Stomach (tissue), 9 donors: ENCODE results near the gene LDHAL6A. TPM values are rescaled to one million over a fixed set of nuclear protein-coding genes. Genes with fewer than 3 reads are reported as not detected.

Experiments
- DNase-seq, 2 donors: peaks; one replicate each; pipeline versions ENCODE4 v3.0.0 to v3.0.0-alpha.2; 2013 to 2019
- H3K27ac ChIP-seq, 5 donors: fragments of 200-600 bp in 4 of 5; sonication (generic) in 4 of 5; one replicate each; pipeline ENCODE4 v1.5.1; 2013 to 2019; ENCODE audit warnings: mild to moderate bottlenecking in 1 of 5, moderate library complexity in 1 of 5
- H3K27me3 ChIP-seq, 3 donors: fragments of 200-600 bp; sonication (generic); one replicate each; pipeline ENCODE4 v1.5.1; 2017 to 2019; ENCODE audit warnings: mixed run types in 1 of 3
- H3K36me3 ChIP-seq, 4 donors: fragments of 200-600 bp; sonication (generic); 1 replicate in 3 of 4; 2 replicates in 1 of 4; pipeline ENCODE4 v1.5.1; 2016 to 2019
- H3K4me1 ChIP-seq, 4 donors: fragments of 200-600 bp; sonication (generic); one replicate each; pipeline ENCODE4 v1.5.1; 2016 to 2019
- H3K4me3 ChIP-seq, 4 donors: fragments of 200-600 bp; sonication (generic) in 3 of 4; one replicate each; pipeline ENCODE4 v1.5.1; 2016 to 2019; ENCODE audit warnings: mild to moderate bottlenecking in 1 of 4
- H3K9me3 ChIP-seq, 4 donors: fragments of 200-600 bp; sonication (generic); one replicate each; pipeline ENCODE4 v1.5.1; 2016 to 2019
- CTCF ChIP-seq, 7 experiments: fragments of 450-650 bp in 4 of 7; fragments of 200-600 bp in 3 of 7; sonication (generic) in 3 of 7; IDR thresholded peaks; one replicate each; pipeline ENCODE4 v1.5.1; 2016 to 2019; ENCODE audit warnings: antibody characterized with exemption in 7 of 7, control low read depth in 2 of 7, mild to moderate bottlenecking in 1 of 7
- EP300 ChIP-seq: sonication (generic); formaldehyde crosslinking; IDR thresholded peaks from one replicate; pipeline ENCODE4 v1.6.1; 2017; ENCODE audit warnings: antibody characterized with exemption
- POLR2A ChIP-seq, 4 donors: fragments of 450-650 bp; IDR thresholded peaks; one replicate each; pipeline ENCODE4 v1.6.1; 2016; ENCODE audit warnings: antibody characterized with exemption in 4 of 4, control low read depth in 2 of 4, mild to moderate bottlenecking in 1 of 4, moderate library complexity in 1 of 4
- POLR2AphosphoS5 ChIP-seq, 3 donors: sonication (generic); formaldehyde crosslinking; IDR thresholded peaks; one replicate each; pipeline ENCODE4 v1.6.1; 2016; ENCODE audit warnings: antibody characterized with exemption in 3 of 3
- WGBS, 5 donors: extraction: QIAGEN DNeasy Blood & Tissue Kit in 3 of 5; methylation state at CpG; one replicate each; pipeline versions ENCODE4 v1.1.5 to v1.1.7; 2013 to 2018; 5-methylcytosine and 5-hydroxymethylcytosine counted together
- intact Hi-C: fragments of 100-400 bp; cut with DNase I; formaldehyde crosslinking; loops from one replicate; pipeline ENCODE4 v1.15.1; 2023; ENCODE audit warnings: low total_unique reads
- polyA plus RNA-seq, 3 donors: library from polyadenylated mRNA; stranded (reverse); fragments of 200-250 nt; gene quantifications; one replicate each; pipeline ENCODE4 v1.2.3, GENCODE V29; 2013
- total RNA-seq, 5 donors: library from RNA; depleted of rRNA; stranded (reverse); fragments of >200 nt; gene quantifications; one replicate each; pipeline versions ENCODE4 v1.1.0 to v1.2.3, GENCODE V29; 2014 to 2016
- donor health status: healthy with polysubstance abuse.
- donor health status: Bipolar disorder and iron deficiency.
- donor health status: healthy.

LDHAL6A gene
- total and polyA plus RNA-seq, 8 donors = not detected

- H3K4me1 ChIP-seq = no peaks in the 10 kb centered on the region
- no peaks in the 10 kb centered on the region for H3K9me3 ChIP-seq
- no peaks in the 10 kb centered on the region for H3K27me3 ChIP-seq
- TF ChIP-seq POLR2AphosphoS5 (IDR thresholded peaks at IDR 0.05) (no peak), CTCF (IDR thresholded peaks at IDR 0.05) (no peak), POLR2A (IDR thresholded peaks at IDR 0.05) (no peak), EP300 (no peak)
- H3K4me3 ChIP-seq = no peak overlapping the region
- intact Hi-C loops = no loop called here
- 50 to 68% (median 61%) methylated on average over 2 of the region's 2 CpGs for WGBS, 5 donors
- H3K36me3 ChIP-seq = no peaks in the 10 kb centered on the region
- DNase-seq = no peak
- no peak overlapping the region for H3K27ac ChIP-seq
Observed at GRCh38 chr11:18419040-18419439, 36.6 kb upstream of the LDHAL6A start.

- H3K27me3 ChIP-seq = no peaks in the 10 kb centered on the region
- no peak overlapping the region for H3K4me3 ChIP-seq
- H3K9me3 ChIP-seq = no peaks in the 10 kb centered on the region
- H3K36me3 ChIP-seq = no peaks in the 10 kb centered on the region
- H3K4me1 ChIP-seq = no peaks in the 10 kb centered on the region
- no peak overlapping the region for H3K27ac ChIP-seq
- TF ChIP-seq EP300 = no peak
- no peak for TF ChIP-seq POLR2AphosphoS5 (IDR thresholded peaks at IDR 0.05)
- no peak for TF ChIP-seq POLR2A (IDR thresholded peaks at IDR 0.05)
- TF ChIP-seq CTCF (IDR thresholded peaks at IDR 0.05) = no peak
- intact Hi-C loops = no loop called here
- no peak for DNase-seq
- 89 to 98% (median 93%) methylated on average over 2 of the region's 2 CpGs for WGBS, 5 donors
Observed at GRCh38 chr11:18420067-18420466, 35.6 kb upstream of the LDHAL6A start.

- TF ChIP-seq POLR2AphosphoS5 (IDR thresholded peaks at IDR 0.05) (no peak), CTCF (IDR thresholded peaks at IDR 0.05) (no peak), POLR2A (IDR thresholded peaks at IDR 0.05) (no peak), EP300 (no peak)
- no peaks in the 10 kb centered on the region for H3K4me1 ChIP-seq
- no peak for DNase-seq
- 67 to 81% (median 74%) methylated on average over 4 of the region's 4 CpGs for WGBS, 5 donors
- no peak overlapping the region for H3K27ac ChIP-seq
- no peaks in the 10 kb centered on the region for H3K9me3 ChIP-seq
- no peaks in the 10 kb centered on the region for H3K36me3 ChIP-seq
- intact Hi-C loops = no loop called here
- no peak overlapping the region for H3K4me3 ChIP-seq
- no peaks in the 10 kb centered on the region for H3K27me3 ChIP-seq
Observed at GRCh38 chr11:18427240-18427639, 28.4 kb upstream of the LDHAL6A start.

GRCh38 chr11:18429332-18429731 is 26.3 kb upstream of the LDHAL6A start:
- WGBS, 5 donors = 74 to 90% (median 87%) methylated on average over 5 of the region's 5 CpGs
- H3K27me3 ChIP-seq = no peaks in the 10 kb centered on the region
- H3K4me3 ChIP-seq = no peak overlapping the region
- intact Hi-C loops = no loop called here
- H3K4me1 ChIP-seq = no peaks in the 10 kb centered on the region
- no peak overlapping the region for H3K27ac ChIP-seq
- DNase-seq = no peak
- H3K9me3 ChIP-seq = no peaks in the 10 kb centered on the region
- H3K36me3 ChIP-seq = no peaks in the 10 kb centered on the region
- TF ChIP-seq EP300 (no peak), POLR2AphosphoS5 (IDR thresholded peaks at IDR 0.05) (no peak), CTCF (IDR thresholded peaks at IDR 0.05) (no peak), POLR2A (IDR thresholded peaks at IDR 0.05) (no peak)
